Stimulated activated CD8-positive, alpha-beta memory T cell treated with anti-CD3 and anti-CD28 coated beads, Interleukin-15, amount 100 ng/mL, for 48 hours (primary cell): Measurements from ENCODE around the gene PFN1.
"Not testable (repeated sequence)": the region's sequence is repeated elsewhere in the genome, so short reads cannot be mapped to it uniquely, and the experiment has no call there.

Experiments
- DNase-seq, 2 donors: peaks; one replicate each; pipeline ENCODE4 v3.0.0-alpha.2; 2020; ENCODE audit warnings: low read depth in 2 of 2

The PFN1 gene

DNA sequence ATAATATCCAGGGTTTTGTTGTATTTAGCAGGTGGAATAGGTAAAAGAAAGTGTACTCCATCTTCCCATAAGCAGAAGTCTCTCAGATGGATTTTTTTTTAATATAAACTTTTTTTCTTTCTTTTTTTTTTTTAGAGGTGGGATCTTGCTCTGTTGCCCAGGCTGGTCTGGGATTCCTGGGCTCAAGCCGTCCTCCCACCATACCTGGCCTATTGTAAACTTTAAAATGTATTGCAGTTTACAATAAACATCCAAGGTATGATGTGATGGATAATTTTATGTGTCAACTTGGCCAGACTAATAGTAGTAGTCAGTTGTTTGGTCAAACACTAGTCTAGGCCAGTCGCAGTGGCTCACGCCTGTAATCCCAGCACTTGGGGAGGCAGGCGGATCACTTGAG, 27.0 kb downstream of the PFN1 start:
- DNase-seq: no peak

DNA sequence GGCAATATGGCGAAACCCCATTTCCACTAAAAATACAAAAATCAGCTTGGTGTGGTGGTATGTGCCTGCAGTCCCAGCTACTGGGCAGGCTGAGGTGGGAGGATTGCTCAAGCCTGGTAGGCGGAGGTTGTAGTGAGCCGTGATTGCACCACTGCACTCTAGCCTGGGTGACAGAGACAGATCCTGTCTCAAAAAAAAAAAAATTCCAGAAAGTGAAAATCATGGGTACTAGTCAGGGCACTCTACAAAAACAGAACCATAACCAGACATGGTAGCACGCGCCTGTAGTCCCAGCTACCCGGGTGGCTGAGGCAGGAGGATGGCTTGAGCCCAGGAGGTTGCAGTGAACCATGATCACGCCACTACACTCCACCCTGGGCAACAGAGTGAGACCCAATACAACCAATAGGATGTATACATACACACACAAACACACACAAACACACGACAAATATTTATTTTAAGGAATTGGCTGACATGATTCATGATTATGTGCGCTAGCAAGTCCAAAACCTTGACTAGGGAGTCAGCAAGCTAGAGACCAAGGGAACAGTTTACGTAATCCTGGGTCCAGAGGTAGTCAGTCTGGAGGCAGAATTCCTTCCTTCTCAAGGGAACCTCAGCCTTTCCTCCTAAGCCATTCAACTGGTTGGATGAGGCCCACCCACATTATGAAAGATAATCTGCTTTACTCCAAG, 27.8 kb downstream of the PFN1 start:
- no peak for DNase-seq

DNA sequence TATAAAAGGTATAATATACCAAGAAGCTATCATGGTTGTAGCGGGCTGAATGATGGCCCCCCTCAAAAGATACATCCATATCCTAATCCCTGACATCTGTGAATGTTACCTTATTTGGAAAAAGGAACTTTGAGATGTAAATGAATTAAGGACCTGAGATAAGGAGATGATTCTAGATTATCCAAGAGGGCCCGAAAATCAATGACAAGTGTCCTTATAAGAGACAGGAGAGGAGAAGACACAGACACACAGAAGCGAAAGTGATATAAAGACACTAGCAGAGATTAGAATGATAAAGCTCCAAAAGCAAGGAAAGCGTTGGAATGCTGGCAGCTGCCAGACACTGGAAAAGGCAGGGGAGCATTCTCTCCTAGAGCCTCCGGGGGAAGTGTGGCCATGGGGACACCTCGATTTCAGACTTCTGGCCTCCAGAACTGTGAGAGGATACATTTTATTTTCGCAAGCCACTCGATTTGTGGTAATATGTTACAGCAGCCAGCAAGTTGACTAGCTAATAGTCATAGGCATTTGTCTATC, 28.8 kb downstream of the PFN1 start:
- DNase-seq: no peak

DNA sequence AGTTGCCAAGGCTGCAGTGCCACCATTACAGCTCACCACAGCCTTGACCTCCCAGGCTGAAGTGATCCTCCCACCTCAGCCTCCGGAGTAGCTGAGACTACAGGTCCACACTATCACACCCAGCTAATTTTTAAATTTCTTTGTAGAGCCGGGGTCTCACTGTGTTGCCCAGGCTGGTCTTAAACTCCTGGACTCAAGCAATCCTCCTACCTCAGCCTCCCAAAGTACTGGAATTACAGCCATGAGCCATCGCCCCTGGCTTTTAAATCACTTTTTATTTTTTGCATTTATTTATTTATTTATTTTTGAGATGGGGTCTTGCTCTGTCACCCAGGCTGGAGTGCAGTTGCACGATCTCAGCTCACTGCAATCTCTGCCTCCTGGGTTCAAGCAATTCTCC, 33.8 kb downstream of the PFN1 start:
- not testable (repeated sequence) for DNase-seq

DNA sequence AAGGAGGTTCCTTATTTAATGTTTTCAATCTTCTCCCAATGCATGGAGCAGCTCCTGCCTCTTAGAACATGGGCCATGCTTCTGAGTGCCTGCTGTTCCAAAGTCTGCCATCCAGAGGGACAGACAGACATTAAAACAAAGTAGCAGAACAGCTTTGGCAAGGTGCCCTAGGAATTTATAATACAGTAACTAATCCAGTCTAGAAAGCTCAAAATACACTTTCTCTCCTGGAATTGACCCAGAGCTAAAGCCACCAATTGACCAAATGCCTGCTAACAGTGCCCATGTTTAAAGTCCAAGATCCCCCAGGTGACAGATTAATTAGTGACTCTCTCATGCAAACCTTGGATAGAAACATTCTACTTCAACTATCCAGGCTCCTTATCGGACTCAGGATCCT, 34.3 kb downstream of the PFN1 start:
- no peak for DNase-seq

DNA sequence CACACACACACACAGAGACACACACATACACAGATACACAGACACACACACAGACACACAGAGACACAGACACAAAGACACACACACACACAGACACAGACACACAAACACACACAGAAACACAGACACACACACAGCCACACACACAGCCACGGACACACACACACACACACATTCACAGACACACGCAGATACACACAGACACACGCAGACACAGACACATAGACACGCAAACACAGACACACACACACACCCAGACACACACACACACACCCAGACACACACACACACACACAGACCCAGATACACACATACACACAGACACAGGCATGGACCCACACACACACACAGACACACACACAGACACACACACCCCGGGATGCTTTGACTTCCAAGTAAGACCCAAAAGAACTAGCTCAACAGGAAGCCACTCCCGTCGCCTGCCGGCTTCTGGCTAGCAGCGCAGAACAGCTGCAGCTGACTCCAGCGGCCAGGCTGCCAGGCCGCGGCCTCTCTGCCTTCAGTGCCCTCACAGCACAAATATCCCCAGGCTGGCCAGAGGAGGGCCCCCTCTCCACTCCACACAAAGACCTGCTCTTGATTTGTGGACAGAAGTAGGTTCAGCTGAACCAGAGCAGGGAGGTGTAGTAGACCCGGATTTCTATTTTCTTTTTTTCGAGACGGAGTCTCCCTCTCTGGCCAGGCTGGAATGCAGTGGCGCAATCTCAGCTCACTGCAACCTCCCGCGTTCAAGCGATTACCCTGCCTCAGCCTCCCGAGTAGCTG, 39.4 kb downstream of the PFN1 start:
- DNase-seq: peak; percentile 50 to 66

DNA sequence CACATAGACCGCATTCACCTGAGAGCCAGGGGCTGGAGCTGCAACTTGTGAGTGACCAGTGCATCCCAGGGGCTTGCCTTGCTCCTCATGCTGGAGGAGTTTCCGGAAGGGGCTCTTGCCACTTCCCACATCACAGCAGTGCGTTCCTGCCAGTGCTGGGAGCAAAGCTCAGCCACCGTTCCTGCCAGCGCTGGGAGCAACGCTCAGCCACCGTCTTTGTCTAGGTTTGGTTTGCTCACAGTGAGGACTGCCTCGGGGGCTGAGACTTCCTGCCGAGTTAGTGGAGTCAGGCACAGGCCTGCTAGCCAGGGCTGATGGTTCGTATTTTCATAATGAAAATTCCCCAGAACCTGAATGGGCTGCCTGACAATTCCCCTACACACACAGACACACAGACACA, 40.0 kb downstream of the PFN1 start:
- no peak for DNase-seq

DNA sequence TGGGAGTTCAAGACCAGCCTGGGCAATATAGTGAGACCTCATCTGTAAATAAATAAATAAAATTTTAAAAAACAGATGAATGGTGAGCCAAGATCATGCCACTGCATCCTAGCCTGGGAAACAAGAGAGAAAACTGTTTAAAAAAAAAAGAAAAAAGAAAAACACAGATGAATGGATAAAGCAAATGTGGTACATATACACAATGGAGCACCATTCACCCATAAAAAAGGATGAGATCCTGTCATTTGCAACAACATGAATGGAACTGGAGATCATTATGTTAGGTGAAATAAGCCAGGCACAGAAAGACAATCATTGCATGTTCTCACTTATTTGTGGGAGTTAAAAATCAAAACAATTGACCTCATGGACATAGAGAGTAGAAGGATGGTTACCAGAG, 41.7 kb downstream of the PFN1 start:
- DNase-seq: not testable (repeated sequence)

DNA sequence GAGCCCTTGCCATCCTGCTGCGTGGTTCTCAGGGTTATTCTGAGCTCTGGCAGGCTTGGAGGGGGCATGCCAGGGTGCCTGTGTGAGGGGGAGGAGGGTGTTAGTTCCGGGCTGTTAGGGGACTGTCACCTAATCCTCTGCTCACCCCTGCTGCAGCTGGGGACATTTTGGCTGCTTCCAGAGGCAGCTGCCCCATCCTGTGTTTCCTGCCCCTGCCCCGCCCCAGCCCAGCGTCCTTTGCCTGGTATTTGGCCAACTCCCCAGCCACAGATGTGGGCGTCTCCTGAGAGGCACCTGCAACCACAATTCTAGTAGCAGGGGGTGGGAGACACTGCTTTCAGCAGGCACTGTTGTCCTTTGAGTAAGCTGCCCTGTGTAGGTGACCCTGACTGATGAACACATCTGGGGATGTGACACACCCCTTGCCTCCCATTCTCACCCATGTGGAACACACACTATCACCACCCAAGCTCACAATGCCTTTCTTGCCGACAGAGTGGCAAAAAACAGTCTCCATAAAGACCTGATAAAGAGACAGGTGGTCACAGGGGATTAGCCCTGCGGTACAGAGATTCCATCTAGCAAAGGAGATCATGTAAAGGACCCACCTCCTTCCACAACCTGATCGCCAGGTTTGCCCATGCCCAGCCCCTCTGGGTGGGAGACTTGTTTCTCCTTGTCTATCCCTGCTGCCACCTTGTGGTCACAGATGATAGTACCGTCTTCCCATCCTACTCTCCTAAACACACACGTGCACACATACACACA, 45.1 kb downstream of the PFN1 start, which contains the start of gene CHRNE:
Gene CHRNE (minus strand): TSS at position 48 of the 768 bp plus-strand sequence. CDS start 35 bp downstream, at position 13.
- DNase-seq: peak; percentile 53 to 56

DNA sequence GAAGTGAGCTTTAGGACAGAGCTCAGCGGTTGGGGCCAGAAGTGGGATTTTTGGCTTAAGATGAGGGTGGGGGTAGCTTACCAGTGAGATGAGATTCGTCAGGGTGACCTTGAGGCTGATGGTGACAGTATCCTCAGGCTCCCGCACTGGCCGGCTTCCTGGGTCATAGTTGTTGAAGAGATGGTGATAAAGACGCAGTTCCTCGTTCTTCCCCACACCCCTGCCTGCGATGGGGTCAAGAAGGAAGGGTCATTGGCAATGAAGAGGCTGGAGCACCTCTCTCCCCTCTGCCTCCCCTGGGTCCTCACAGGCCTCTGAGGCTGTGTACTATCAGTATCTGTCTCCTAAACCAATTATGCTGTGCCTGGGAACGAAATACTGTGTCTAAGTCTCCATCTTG, 45.8 kb downstream of the PFN1 start:
- DNase-seq: no peak

DNA sequence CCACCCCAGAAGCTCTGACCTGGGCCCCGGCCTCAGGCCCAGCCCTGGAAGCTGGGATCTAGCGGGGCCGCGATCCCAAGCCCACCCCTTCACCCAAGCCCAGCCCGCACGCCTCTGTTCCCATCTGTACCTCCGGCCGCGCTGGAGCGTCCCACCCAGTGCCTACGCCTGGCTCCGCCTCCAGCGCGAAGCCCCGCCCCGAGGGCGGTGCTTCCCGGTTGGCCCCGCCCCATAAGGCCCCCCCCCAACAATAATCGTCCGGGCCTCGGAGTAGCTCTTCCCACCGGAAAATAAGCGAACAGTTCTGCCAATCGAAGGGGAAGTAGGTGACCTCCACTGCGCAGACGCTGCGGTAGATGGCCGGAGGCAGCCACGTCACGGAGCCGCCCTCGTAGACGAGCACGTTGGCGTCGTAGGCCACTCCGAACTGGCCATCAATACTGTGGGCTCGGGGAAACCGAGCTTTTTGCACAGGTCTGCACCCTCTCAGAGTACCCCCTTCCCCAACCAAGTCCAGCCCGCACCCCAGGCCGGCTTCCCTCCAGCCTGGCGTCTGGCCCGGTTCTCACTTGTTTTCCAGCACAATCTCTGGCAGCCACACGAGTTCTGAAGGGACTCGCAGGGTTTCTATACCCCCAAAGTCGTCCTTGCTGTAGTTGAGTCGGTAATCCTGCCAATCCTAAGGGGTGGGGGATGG, 46.5 kb downstream of the PFN1 start:
- no peak for DNase-seq

DNA sequence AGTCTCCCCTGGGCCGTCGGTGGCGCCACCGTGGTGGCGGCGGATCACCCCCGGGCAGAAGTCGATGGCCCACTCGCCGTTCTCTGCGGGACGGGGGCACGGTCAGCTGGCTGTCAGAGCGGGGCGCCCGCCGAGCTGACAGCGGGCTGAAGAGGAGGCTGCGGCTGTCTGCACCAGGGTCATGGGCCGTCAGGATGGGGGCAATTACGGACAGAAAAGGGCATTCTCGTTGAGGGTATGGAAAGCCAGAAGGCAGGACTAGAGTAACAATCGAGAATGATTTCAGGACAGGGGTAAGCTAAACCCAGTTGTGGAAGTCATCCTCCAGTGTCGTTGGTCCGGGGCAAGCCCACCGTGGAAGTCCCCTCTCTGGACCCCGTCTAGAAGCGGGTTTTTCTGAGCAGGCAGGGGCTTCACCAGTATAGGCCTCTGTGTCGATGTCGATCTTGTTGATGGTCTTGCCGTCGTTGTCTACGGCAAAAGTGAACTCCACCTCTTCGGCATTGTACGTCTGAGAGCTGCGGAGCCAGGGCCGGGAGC, 47.2 kb downstream of the PFN1 start:
- DNase-seq: no peak

DNA sequence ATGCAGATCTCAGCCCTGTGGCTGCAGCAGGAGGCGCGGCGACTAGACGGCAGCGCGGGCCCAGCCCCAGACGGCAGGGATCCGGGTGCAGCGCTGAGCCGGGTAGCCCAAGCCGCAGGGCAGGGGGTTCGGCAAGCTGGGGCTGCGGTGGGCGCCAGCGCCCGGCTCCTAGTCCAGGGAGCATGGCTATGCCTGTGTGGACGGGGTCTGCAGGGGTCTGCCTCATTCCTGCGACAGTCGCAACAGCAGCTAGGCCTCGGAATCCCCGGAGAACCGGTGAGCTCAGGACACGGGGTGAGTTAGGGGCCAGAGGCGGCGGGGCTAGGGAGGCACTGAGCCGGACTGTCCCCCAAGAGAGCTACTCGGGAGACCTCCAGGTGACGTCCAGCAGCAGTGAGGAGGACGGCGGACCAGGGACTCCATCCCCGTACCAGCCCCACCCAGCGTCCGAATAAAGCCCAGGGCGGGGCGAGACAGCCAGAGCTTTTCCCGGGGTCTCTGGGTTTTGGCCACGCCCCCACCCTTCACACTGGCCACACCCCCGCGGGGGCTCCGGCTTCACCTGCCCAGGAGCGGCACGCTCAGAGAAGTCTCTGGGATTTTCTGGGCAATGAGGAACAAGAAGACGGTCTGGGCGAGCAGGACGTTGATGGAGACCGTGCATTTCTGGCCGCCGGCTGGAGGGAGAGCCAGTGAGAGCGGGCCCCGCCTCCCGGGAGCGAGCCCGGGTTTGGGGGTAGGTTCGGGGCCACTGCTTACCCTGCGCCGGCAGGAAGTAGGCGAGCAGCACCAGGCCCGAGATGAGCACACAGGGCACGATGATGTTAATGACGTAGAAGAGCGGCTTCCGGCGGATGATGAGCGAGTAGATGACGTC, 47.9 kb downstream of the PFN1 start:
- peak in 1 of 2 donors; percentile 30 for DNase-seq

DNA sequence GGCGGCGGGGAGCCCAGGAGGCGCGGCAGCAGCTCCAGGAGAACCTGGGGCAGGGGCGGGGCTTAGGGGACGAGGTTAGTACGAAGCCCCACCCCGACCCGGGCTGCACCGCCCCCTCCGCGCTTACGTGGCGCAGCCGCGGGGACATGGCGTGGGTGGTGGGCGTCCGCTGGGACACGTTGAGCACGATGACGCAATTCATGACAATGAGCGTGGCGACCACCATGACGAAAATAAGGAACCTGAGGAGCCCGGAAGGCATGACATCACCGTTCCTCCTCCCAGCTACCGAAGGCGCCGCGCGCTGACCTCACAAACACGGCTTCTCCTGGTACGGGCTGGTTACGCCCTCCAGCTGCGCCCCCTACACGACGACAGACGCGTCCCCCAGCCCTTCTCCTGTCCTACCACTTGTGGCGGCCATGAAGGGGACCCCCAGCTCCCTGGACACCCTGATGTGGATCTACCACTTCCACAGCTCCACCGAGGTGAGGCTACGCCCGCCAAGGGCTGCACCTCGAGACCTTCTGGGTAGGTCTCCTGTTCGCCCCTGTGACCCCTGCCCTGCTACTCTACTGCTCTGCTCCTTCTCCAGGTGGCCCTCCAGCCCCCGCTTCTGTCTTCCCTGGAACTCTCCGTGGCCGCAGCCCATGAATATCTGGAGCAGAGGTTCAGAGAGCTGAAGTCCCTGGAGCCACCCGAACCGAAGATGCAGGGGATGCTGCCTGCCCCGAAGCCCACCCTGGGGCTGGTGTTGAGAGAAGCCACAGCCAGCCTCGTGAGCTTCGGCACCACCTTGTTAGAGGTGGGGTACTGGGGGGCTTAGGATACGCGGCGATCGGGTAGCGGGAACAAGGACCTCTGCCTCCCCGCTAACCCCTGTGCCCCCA, 48.7 kb downstream of the PFN1 start, which contains the start of gene C17orf107:
Gene C17orf107 (plus strand): TSS at position 196 of the 890 bp plus-strand sequence. CDS start 227 bp downstream, at position 423.
- peak; percentile 89 to 96 for DNase-seq

DNA sequence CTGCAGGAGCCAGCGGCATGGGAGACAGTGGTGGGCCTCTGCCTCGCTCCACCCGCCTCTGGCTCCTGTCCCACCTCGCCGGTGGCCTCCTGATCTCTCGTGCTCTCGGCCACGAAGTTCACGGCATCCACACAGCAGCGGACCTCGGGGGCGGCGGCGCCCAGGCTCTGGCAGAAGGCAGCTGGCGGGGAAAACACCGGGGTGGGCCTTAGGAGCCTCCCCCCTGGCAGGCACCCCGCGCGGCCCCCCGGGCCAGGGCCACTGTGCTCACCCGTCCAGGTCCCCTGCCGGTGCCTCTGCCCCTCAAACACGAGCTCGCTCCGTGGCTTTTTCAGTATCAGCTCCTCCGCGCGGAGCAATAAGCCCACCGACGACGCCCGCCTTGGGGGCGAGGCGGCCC, 49.4 kb downstream of the PFN1 start:
- no peak for DNase-seq

DNA sequence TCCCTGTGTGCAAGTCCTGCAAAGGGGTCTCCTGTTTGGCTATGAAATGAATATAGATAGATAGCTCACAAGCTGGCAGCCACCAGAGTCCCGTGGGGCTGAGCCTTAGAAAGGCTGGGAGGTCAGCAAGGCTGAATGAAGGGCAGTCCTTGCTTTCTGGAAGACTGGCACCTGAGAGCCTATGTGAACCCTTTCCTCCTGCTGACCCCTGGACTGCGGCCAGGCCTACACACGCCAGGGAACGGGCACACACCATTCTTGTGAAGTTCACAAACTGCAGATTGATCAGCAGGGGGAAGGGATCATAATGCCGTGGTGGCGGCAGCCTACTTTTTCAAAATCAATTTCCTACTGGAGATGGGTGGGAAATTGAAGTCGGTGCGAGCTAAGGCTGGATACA, 50.0 kb downstream of the PFN1 start:
- DNase-seq: no peak

DNA sequence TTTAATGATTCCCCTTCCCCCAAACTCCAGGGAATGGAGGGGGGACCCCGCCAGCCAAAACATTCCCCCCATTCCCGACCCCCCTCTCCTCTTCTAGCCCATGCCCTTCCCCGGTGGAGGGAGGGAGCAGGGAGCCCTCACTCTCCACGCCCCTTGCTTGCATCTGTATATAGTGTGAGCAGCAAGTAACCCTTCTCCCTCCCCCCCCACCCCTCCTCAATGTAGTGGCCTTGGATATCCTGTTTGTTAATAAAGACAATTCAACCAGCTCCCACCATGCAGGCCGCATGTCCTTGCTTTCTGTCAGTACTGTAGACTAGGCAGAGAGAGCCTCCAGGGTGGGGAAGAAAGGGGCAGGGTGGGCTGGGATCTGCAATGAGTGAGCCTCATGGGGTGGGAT, 50.5 kb downstream of the PFN1 start:
- no peak for DNase-seq

DNA sequence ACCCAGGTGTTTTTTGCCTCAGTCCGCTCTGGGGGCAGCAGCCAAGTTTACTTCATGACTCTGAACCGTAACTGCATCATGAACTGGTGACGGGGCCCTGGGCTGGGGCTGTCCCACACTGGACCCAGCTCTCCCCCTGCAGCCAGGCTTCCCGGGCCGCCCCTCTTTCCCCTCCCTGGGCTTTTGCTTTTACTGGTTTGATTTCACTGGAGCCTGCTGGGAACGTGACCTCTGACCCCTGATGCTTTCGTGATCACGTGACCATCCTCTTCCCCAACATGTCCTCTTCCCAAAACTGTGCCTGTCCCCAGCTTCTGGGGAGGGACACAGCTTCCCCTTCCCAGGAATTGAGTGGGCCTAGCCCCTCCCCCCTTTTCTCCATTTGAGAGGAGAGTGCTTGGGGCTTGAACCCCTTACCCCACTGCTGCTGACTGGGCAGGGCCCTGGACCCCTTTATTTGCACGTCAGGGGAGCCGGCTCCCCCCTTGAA, 51.1 kb downstream of the PFN1 start:
- no peak for DNase-seq
